ENCODE data around the gene PHF20.
"Not testable (repeated sequence)": the region's sequence is repeated elsewhere in the genome, so short reads cannot be mapped to it uniquely, and the experiment has no call there.

The PHF20 gene

GRCh38 chr20:35920523-35920922 lies 148.7 kb downstream of the PHF20 start:
- no peak for DNase-seq (ENCODE audit: low read depth)

GRCh38 chr20:35929301-35929700 lies 157.5 kb downstream of the PHF20 start:
- DNase-seq (ENCODE audit: low read depth): no peak

GRCh38 chr20:35934050-35934449 lies 162.2 kb downstream of the PHF20 start:
- no peak for DNase-seq (ENCODE audit: low read depth)

GRCh38 chr20:35939264-35939663 lies 167.4 kb downstream of the PHF20 start:
- no peak for DNase-seq (ENCODE audit: low read depth)

GRCh38 chr20:35941620-35942019 lies 169.8 kb downstream of the PHF20 start:
- no peak for DNase-seq (ENCODE audit: low read depth)

GRCh38 chr20:35942243-35942642 lies 170.4 kb downstream of the PHF20 start:
- DNase-seq (ENCODE audit: low read depth): no peak

- DNase-seq (ENCODE audit: low read depth): peak; percentile 61
Observed at GRCh38 chr20:35947489-35947888, 175.7 kb downstream of the PHF20 start.

- no peak for DNase-seq (ENCODE audit: low read depth)
Observed at GRCh38 chr20:35947907-35948306, 176.1 kb downstream of the PHF20 start.

- no peak for DNase-seq (ENCODE audit: low read depth)
Observed at GRCh38 chr20:35950093-35950492, 178.3 kb downstream of the PHF20 start.

GRCh38 chr20:35952080-35952479 lies 180.3 kb downstream of the PHF20 start:
- not testable (repeated sequence) for DNase-seq (ENCODE audit: low read depth)

- peak; percentile 53 for DNase-seq (ENCODE audit: low read depth)
Observed at GRCh38 chr20:35952480-35953386, 180.9 kb downstream of the PHF20 start.

- peak; percentile 69 for DNase-seq (ENCODE audit: low read depth)
Observed at GRCh38 chr20:35953387-35954199, 181.8 kb downstream of the PHF20 start.

GRCh38 chr20:35954200-35954906 lies 182.5 kb downstream of the PHF20 start, which contains the start of gene SCAND1:
Gene SCAND1, minus strand, starts transcription at chr20:35954502. Its CDS starts 218 bp downstream, at chr20:35954284.
- peak; percentile 100 for DNase-seq (ENCODE audit: low read depth)

GRCh38 chr20:35954907-35955251 lies 183.1 kb downstream of the PHF20 start:
- peak; percentile 80 for DNase-seq (ENCODE audit: low read depth)

- no peak for DNase-seq (ENCODE audit: low read depth)
Observed at GRCh38 chr20:35956616-35957015, 184.8 kb downstream of the PHF20 start.

GRCh38 chr20:35959291-35959690 lies 187.5 kb downstream of the PHF20 start:
- not testable (repeated sequence) for DNase-seq (ENCODE audit: low read depth)

GRCh38 chr20:35963878-35964277 lies 192.1 kb downstream of the PHF20 start:
- DNase-seq (ENCODE audit: low read depth): no peak

- no peak for DNase-seq (ENCODE audit: low read depth)
Observed at GRCh38 chr20:35967979-35968640, 196.3 kb downstream of the PHF20 start, which contains the start of gene CNBD2. Gene CNBD2, plus strand, starts transcription at chr20:35968590. Its CDS starts 173 bp downstream, at chr20:35968763.

- DNase-seq (ENCODE audit: low read depth): peak; percentile 70
Observed at GRCh38 chr20:35968930-35969329, 197.1 kb downstream of the PHF20 start.

GRCh38 chr20:35971981-35972380 lies 200.2 kb downstream of the PHF20 start:
- DNase-seq (ENCODE audit: low read depth): no peak

GRCh38 chr20:35972462-35972861 lies 200.6 kb downstream of the PHF20 start:
- DNase-seq (ENCODE audit: low read depth): no peak

GRCh38 chr20:35974256-35974655 lies 202.4 kb downstream of the PHF20 start:
- DNase-seq (ENCODE audit: low read depth): no peak
